ENCODE data around the gene ORAI1.

GRCh38 chr12:121663610-121663929, 37.2 kb downstream of the ORAI1 start:
- no peak for TF ChIP-seq CTCF (IDR thresholded peaks at IDR 0.05)
- no peak for TF ChIP-seq POLR2A (IDR thresholded peaks at IDR 0.05)

All from heart left ventricle (tissue), 13 donors.